GM19351 (cell line): ENCODE data around the gene FCHO2.

Source experiments
- ATAC-seq: cut with Tn5 transposase; IDR thresholded peaks from one replicate; pipeline ENCODE4 v1.9.1; 2021; ENCODE audit warnings: mild to moderate bottlenecking, moderate library complexity; ENCODE audit not compliant: unreplicated experiment

The FCHO2 gene

GRCh38 chr5:73028991-73029595, 73.3 kb downstream of the FCHO2 start:
- ATAC-seq: no peak

- no peak for ATAC-seq
Measured at GRCh38 chr5:73030531-73030930, 74.7 kb downstream of the FCHO2 start.

- ATAC-seq: no peak
Measured at GRCh38 chr5:73030995-73031394, 75.2 kb downstream of the FCHO2 start.

GRCh38 chr5:73031839-73032238, 76.0 kb downstream of the FCHO2 start:
- no peak for ATAC-seq

GRCh38 chr5:73032635-73033034, 76.8 kb downstream of the FCHO2 start:
- no peak for ATAC-seq

- no peak for ATAC-seq
Measured at GRCh38 chr5:73037545-73037944, 81.7 kb downstream of the FCHO2 start.

- no peak for ATAC-seq
Measured at GRCh38 chr5:73039082-73039481, 83.2 kb downstream of the FCHO2 start.

- ATAC-seq: no peak
Measured at GRCh38 chr5:73042993-73043392, 87.2 kb downstream of the FCHO2 start.

- no peak for ATAC-seq
Measured at GRCh38 chr5:73044546-73044945, 88.7 kb downstream of the FCHO2 start.

- ATAC-seq: no peak
Measured at GRCh38 chr5:73045623-73046022, 89.8 kb downstream of the FCHO2 start.

GRCh38 chr5:73061593-73061992, 105.8 kb downstream of the FCHO2 start:
- ATAC-seq: no peak

- no peak for ATAC-seq
Measured at GRCh38 chr5:73066466-73066865, 110.6 kb downstream of the FCHO2 start.

- no peak for ATAC-seq
Measured at GRCh38 chr5:73067213-73067612, 111.4 kb downstream of the FCHO2 start.

- ATAC-seq: no peak
Measured at GRCh38 chr5:73081093-73081492, 125.3 kb downstream of the FCHO2 start.

- no peak for ATAC-seq
Measured at GRCh38 chr5:73088026-73088425, 132.2 kb downstream of the FCHO2 start.

- ATAC-seq: no peak
Measured at GRCh38 chr5:73093943-73094342, 138.1 kb downstream of the FCHO2 start.

GRCh38 chr5:73094415-73094814, 138.6 kb downstream of the FCHO2 start:
- no peak for ATAC-seq

GRCh38 chr5:73095564-73096238, 139.9 kb downstream of the FCHO2 start:
- ATAC-seq: no peak

- no peak for ATAC-seq
Measured at GRCh38 chr5:73096239-73096575, 140.4 kb downstream of the FCHO2 start.

- ATAC-seq: no peak
Measured at GRCh38 chr5:73097740-73098139, 141.9 kb downstream of the FCHO2 start.

- no peak for ATAC-seq
Measured at GRCh38 chr5:73100109-73100508, 144.3 kb downstream of the FCHO2 start.

- no peak for ATAC-seq
Measured at GRCh38 chr5:73103870-73104299, 148.0 kb downstream of the FCHO2 start.

GRCh38 chr5:73104326-73104725, 148.5 kb downstream of the FCHO2 start:
- ATAC-seq: no peak
